Raji (cell line): ENCODE results near the gene GRM7.

ENCODE experiments used
- POLR2A ChIP-seq: IDR thresholded peaks from 2 replicates; pipeline ENCODE4 v1.6.1; 2011; ENCODE audit warnings: low read depth, low read length, control low read depth; ENCODE audit not compliant: insufficient read depth

GRM7 gene

DNA sequence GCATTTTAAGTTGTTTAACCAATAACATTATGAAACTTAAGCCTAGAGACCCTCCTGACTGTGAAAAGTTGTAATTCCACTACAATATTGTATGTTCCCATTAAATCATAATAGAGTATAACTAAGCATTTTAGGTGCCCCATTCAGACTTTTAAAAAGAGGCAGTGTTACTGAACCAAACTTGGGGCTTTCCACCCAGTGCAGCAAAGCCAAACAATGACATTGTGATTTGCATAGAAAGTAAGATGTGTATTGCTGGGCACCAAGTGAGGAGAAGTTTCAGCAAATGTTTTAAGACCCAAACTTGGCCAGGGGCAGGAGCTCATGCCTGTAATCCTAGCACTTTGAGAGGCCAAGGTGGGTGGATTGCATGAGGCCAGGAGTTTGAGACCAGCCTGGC, 706.2 kb downstream of the GRM7 start:
- TF ChIP-seq POLR2A, result no peak

DNA sequence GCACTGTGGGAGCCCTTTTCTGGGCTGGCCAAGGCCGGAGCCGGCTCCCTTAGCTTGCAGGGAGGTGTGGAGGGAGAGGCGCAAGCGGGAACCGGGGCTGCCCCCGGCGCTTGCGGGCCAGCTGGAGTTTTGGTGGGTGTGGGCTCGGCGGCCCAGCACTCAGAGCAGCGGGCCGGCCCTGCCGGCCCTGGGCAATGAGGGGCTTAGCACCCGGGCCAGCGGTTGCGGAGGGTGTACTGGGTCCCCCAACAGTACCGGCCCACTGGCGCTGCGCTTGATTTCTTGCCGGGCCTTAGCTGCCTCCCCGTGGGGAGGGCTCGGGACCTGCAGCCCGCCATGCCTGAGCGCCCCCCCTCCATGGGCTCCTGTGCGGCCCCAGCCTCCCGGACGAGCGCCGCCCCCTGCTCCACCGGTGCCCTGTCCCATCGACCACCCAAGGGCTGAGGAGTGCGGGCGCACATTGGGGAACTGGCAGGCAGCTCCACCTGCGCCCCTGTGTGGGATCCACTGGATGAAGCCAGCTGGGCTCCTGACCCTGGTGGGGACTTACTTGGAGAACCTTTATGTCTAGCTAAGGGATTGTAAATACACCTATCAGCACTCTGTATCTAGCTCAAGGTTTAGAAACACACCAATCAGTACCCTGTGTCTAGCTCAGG, 707.7 kb downstream of the GRM7 start:
- TF ChIP-seq POLR2A, result no peak

DNA sequence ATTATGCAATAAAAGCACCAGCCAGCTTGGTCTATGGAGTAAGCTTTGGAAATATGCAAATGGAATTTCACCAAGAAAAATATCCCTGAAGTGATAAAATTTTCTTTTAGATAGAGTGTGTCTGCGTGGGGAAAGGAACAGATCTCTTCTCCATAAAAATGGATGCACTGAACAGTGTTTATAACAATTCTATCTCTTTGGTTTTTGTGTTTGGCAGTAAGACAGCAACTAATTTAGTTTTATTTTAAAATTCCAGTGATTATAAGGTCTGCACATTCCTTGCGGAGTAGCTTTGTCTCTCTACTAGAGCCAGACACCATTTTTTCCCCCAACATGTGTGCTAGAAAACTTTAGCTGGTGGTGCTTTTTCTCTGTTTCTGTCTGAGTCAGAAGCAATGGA, 712.4 kb downstream of the GRM7 start:
- no peak for TF ChIP-seq POLR2A

DNA sequence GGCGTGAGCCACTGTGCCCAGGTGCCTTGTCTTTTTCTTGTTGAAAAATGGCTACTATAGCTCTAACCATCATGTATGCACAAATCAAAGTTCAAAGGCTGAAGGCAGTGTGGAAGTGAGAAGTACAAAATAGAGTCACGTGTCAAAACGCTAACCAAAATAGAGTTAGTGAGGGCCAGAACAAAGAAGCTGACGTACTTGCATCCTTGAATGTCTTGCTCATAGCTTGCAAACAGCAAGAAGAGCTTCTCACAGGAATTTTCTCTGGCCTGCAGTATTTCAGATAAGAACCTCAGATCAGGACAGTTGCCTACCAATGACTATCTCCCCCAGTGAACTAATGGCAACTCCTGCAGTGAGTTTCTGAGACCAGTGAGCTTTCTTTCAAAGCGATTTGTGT, 713.5 kb downstream of the GRM7 start:
- no peak for TF ChIP-seq POLR2A

DNA sequence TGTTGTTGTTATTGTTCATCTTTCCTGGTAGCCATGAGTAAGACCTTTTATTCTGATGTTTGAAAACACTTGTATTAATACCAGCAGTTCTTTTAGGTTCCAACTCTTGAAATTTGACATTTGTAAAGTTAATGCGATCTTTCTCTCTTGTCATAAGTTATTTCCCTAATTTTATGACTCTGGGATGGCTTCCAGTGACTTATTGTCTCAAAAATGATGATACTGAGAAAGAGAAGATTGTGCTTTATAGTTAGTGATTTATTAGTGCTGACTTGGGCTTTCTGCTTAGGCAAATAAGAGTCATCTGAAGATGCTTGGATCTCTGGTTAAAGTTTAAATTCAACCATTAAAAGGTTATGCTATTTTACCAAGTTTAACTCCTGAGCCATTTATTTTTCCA, 715.2 kb downstream of the GRM7 start:
- TF ChIP-seq POLR2A, result no peak

DNA sequence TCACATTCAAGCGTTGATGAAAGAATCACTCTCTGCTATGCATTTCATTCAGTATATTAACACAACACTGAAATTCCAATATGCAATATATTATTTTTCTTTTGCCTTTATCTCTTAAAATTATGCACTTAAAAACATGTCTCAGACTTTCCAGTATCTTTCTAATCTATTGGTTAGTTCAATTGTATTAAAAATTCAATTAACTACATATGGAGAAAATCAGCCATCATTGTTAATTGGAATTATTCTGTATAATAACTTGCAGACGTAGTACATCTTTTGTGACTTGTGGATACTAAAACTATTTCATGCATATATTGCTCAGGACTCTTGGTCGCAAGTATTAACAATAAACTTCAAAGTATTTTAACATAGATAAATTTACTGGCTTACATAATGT, 715.6 kb downstream of the GRM7 start:
- no peak for TF ChIP-seq POLR2A

DNA sequence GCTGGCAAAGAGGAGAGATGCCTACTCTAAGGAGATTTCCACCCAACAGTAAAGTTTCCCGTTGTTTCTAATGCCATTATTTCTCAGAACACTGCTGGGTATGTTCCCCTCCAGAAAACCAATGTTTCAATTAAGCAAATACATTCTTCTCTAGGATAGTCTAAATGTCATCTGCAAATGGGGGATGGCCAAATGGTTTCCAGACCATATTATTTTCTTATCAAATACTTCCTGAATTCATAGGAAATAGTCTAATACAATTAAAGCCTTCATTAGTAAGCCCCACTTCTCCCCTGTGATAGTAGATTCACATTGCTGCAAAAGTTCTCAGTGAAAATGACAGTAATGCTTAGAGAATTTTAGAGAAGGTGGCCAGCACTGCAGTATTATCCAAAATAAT, 716.6 kb downstream of the GRM7 start:
- TF ChIP-seq POLR2A, result no peak

DNA sequence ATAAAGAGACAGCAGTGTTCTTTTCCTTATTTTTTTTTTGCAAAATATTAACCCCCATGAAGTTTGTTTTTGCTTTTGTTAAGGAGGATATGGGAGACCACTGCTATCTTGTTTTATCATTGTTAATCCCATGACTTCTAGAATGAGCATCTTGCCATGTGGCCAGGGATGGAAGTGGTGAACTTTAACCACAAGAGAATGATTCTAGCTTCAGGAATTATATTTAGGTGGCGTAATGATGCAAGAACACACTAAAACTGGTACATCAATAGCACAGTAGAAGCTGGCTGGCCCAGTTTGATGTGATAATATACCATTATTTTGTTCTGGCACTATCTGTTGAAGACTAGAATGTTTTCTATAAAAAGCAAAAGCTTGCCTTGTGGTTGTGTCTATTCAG, 720.9 kb downstream of the GRM7 start:
- TF ChIP-seq POLR2A, result no peak

DNA sequence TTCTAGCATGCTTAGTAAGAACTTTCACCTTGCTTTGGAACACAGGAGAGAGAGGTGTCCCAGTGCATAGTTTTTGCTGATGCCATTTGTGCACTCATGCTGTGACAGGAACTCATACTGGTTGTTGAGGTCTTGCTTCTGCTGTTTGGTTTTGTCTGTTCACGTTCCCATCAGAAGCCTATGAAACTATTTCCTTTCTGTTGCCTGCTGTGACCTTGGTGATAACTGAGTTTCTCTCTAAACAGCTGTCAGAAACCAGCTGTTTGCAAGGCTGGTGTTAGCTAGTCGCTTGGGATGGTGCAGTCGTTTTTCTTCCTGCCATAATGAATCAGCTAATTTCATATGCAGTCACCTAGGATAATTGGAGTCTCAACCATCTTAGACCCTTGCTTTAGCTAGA, 724.1 kb downstream of the GRM7 start:
- TF ChIP-seq POLR2A, result no peak

DNA sequence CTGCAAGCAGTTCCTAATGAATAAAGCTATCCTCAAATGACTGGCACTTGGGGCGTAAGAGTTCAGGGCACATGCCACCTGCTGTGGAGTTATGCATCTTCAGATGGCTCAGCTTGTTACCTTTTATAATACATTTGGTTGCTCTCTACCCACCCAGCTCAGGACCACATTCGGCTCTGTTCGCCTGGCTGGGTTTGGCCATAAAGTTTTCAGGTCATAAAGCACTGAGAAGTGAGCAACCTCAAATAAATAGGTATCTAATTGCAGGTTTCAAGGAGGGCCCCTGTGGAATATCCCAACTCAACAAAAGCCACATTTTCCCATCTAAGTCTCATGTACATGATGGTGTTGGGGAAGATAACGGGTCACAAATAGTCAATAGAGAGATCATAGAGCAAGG, 727.3 kb downstream of the GRM7 start:
- no peak for TF ChIP-seq POLR2A

DNA sequence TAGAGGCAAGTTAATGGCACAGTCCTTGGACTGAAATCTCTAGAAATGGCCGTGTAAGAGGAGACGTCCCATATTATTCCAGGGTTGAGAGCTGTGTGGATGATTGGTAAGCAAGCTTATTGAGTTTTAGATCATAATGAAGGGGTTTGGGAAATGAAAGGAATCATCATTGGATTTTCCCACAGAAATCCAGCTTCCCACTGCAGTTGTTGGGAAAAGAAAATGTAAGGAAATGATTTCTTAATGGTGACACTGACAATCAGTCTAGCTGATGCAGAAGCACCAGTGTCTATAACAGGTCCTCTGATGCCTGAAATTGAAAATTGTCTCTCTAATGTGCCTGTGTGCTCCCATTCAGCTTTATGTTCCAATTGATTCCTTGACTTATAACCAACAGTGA, 728.6 kb downstream of the GRM7 start:
- no peak for TF ChIP-seq POLR2A

DNA sequence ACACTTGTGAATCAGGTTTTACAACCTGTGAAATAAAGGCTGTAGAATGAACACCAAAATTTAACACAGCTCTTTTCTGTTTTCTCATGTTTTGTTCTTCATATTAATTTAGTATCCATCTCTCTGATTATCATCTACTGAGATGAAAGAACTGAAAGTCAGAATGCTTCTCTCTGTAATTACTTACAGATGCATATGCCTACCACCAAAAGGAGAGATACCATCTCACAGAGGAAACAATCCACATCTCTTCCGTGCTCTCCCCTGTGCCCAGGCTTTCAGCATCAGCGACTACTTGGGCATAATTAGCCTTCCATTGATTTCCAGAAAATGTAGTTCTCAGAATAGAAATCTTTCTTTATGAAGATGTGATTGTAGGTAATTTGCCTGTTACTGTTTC, 741.4 kb downstream of the GRM7 start:
- no peak for TF ChIP-seq POLR2A

DNA sequence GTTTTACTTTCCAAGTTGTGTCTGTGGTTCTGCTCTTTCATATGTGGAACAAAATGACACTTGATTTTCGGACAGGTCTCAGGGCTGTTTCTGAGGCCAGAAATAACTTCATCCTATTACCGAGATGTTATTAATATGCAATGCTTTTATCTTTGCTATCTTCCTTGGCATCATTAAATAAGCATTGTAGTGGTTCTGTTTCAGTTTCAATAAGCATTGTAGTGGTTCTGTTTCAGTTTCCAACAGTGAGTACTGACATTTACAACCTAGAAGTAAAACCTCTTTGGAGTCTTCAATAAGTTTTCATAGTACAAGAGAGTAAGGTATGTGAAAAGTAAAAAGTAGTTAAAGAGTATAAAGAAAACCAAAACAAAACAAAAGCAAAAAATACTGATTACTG, 746.2 kb downstream of the GRM7 start:
- no peak for TF ChIP-seq POLR2A

DNA sequence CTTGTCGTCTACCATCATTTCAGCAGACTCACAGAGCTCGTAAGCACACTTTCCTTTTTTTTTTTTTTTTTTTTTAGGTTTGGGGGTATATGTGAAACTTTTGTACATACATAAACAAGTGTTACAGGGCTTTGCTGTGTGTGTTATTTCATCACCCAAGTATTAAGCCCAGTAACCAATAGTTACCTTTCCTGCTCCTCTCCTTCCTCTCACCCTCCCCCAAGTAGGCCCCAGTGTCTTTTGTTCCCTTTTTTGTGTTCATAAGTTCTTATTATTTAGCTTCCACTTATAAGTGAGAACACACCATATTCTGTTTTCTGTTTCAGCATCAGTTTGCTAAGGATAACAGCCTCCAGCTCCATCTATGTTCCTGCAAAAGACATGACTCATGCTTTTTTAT, 746.8 kb downstream of the GRM7 start:
- no peak for TF ChIP-seq POLR2A

DNA sequence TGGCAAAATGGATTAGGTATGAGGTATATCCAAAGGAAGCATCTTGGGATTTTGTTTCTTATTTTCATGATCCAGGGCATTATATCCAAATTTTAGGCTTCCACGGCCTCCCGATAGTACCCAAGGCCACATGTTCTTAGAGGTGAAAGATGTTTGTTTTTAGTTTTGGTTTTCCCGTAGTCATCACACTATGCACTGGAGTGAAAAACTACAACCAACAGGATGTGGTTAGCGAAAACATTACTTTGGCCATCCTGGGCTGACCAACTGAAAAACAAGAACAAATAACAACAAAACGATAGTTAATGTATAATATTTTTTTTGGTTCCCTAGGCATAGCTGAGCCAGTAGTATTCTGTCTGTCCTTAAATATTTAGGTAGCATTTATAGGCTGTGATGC, 749.7 kb downstream of the GRM7 start:
- TF ChIP-seq POLR2A, result no peak

DNA sequence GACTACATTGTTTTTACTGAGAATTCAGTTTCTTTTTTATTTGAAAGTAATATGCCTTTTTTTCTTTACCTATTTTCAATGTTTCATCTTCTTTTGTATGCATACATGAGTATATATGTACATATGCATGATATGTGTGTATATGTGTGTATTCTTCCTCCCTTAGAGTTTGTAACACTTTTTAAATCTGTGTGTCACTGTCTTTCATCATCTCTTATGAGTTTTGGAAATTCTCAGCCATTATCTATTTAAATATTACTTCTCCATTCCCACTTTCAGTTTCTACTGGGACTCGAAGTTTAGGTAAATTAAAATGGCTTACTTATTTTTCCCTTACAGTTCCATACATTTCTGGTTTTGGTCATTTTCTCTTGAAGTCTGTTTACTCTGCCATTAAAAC, 754.1 kb downstream of the GRM7 start:
- TF ChIP-seq POLR2A, result no peak

DNA sequence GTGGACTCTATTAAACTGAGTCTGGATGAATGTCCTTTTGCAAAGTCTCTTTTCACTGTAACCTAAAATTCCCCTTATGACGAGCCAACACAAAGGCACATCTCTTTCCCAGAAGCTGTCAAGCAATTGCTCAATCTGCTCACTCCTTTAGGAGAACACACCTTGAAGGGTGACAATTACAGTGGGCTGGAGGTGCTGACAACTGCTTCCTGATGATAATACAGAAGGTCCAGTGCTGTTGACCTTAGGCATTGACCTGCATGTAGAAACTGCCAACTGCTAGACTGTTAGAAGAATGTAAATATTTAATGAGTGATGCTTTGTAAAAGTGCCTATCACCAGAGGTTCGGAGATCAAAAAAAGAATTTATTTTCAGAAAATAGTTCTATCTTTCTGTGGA, 757.7 kb downstream of the GRM7 start:
- no peak for TF ChIP-seq POLR2A
